ENCODE results near the gene PCOLCE2. TPM values are rescaled to one million over a fixed set of nuclear protein-coding genes. Genes with fewer than 3 reads are reported as not detected.

The PCOLCE2 gene
- total and polyA plus RNA-seq, 4 donors: 9.1 to 17.2 (median 13.3) TPM

DNA sequence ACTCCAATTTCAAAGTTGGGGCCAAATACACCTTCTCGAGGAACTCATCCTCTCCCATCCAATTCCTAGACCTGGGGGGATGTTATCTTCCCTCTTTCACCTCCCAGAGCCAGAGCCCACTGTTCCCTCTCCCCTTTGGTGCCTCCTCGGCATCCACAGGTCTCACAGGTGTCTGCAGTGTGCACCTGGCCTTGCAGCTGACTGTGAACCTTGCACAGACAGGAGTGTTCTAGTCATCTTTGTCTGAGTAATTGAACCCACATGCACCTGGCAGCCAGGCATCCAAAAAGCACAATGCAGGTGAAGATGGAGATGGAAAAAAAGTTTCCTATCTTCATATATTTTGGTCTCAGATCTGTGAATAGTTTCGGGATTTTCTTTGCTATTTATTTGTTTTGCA lies 30.8 kb downstream of the PCOLCE2 start:
- no peak for TF ChIP-seq HNF4A (conservative IDR thresholded peaks at IDR 0.05)
- 80% methylated on average over 3 of the region's 3 CpGs for WGBS
- Histone ChIP-seq H3K4me1 (ENCODE audit: control insufficient read depth in 4 of 4, insufficient read depth in 4 of 4, low read length in 3 of 4) (peaks cover 0 to 24% (median 20%) of the 10 kb centered on the region in 4 donors), H3K36me3 (ENCODE audit: control insufficient read depth in 4 of 4, insufficient read depth in 3 of 4, low read depth in 1 of 4, low read length in 3 of 4) (no peaks in the 10 kb centered on the region), H3K27ac (ENCODE audit: low read depth in 1 of 2, low read length in 2 of 2) (no peak overlapping the region), H3K9me3 (ENCODE audit: control insufficient read depth in 4 of 4, low read length in 3 of 4) (no peaks in the 10 kb centered on the region), H3K4me3 (ENCODE audit: low read depth in 1 of 3, low read length in 3 of 3) (no peak overlapping the region), H3K27me3 (ENCODE audit: control insufficient read depth in 4 of 4, insufficient read depth in 4 of 4, low read length in 3 of 4) (no peaks in the 10 kb centered on the region), H3K9ac (ENCODE audit: low read depth in 1 of 2, low read length in 2 of 2) (no peak overlapping the region)
- no peak for DNase-seq (ENCODE audit: low spot score)

DNA sequence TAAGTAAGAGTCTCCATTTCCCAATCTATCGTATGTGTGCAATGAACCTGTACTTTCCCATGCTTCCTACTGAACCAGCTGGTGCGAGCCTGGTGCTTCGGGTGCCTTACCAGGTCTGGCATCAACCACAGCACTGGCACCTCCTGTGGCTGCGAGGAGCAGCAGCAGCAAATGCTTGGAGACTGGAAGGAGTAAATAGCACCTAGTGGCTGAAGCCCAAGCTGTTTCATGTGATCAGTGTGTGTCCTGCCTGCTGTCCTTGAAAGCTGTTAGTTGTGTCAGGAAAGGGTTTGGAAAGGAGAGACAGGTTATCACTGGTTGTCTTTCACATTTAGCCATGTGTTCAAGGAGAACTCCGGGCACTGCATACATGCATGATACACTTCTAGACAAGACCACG lies 31.8 kb downstream of the PCOLCE2 start:
- no peak overlapping the region for H3K4me3 ChIP-seq (ENCODE audit: low read depth in 1 of 3, low read length in 3 of 3)
- no peak for TF ChIP-seq YY1 (IDR thresholded peaks at IDR 0.05)
- TF ChIP-seq SP1 (IDR thresholded peaks at IDR 0.05): peak; percentile 40
- peak; percentile 59 for TF ChIP-seq FOXA2 (IDR thresholded peaks at IDR 0.05)
- TF ChIP-seq NR2F2 (IDR thresholded peaks at IDR 0.05): no peak
- TF ChIP-seq, protein P1, sequence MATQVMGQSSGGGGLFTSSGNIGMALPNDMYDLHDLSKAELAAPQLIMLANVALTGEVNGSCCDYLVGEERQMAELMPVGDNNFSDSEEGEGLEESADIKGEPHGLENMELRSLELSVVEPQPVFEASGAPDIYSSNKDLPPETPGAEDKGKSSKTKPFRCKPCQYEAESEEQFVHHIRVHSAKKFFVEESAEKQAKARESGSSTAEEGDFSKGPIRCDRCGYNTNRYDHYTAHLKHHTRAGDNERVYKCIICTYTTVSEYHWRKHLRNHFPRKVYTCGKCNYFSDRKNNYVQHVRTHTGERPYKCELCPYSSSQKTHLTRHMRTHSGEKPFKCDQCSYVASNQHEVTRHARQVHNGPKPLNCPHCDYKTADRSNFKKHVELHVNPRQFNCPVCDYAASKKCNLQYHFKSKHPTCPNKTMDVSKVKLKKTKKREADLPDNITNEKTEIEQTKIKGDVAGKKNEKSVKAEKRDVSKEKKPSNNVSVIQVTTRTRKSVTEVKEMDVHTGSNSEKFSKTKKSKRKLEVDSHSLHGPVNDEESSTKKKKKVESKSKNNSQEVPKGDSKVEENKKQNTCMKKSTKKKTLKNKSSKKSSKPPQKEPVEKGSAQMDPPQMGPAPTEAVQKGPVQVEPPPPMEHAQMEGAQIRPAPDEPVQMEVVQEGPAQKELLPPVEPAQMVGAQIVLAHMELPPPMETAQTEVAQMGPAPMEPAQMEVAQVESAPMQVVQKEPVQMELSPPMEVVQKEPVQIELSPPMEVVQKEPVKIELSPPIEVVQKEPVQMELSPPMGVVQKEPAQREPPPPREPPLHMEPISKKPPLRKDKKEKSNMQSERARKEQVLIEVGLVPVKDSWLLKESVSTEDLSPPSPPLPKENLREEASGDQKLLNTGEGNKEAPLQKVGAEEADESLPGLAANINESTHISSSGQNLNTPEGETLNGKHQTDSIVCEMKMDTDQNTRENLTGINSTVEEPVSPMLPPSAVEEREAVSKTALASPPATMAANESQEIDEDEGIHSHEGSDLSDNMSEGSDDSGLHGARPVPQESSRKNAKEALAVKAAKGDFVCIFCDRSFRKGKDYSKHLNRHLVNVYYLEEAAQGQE (IDR thresholded peaks at IDR 0.05): no peak
- TF ChIP-seq FOXA1 (IDR thresholded peaks at IDR 0.05): no peak
- no peak for TF ChIP-seq EGR1 (IDR thresholded peaks at IDR 0.05; ENCODE audit: low read depth in 2 of 2)
- TF ChIP-seq, protein P2, sequence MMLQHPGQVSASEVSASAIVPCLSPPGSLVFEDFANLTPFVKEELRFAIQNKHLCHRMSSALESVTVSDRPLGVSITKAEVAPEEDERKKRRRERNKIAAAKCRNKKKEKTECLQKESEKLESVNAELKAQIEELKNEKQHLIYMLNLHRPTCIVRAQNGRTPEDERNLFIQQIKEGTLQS (IDR thresholded peaks at IDR 0.05): no peak
- no peak for TF ChIP-seq TAF1 (conservative IDR thresholded peaks at IDR 0.05)
- TF ChIP-seq GABPA (IDR thresholded peaks at IDR 0.05 in 1 of 2, conservative IDR thresholded peaks at IDR 0.05 in 1 of 2): no peak
- TF ChIP-seq, protein P3, sequence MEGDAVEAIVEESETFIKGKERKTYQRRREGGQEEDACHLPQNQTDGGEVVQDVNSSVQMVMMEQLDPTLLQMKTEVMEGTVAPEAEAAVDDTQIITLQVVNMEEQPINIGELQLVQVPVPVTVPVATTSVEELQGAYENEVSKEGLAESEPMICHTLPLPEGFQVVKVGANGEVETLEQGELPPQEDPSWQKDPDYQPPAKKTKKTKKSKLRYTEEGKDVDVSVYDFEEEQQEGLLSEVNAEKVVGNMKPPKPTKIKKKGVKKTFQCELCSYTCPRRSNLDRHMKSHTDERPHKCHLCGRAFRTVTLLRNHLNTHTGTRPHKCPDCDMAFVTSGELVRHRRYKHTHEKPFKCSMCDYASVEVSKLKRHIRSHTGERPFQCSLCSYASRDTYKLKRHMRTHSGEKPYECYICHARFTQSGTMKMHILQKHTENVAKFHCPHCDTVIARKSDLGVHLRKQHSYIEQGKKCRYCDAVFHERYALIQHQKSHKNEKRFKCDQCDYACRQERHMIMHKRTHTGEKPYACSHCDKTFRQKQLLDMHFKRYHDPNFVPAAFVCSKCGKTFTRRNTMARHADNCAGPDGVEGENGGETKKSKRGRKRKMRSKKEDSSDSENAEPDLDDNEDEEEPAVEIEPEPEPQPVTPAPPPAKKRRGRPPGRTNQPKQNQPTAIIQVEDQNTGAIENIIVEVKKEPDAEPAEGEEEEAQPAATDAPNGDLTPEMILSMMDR (IDR thresholded peaks at IDR 0.05; ENCODE audit: low read depth, low read length, missing input control): peak; percentile 48
- TF ChIP-seq, protein P4, sequence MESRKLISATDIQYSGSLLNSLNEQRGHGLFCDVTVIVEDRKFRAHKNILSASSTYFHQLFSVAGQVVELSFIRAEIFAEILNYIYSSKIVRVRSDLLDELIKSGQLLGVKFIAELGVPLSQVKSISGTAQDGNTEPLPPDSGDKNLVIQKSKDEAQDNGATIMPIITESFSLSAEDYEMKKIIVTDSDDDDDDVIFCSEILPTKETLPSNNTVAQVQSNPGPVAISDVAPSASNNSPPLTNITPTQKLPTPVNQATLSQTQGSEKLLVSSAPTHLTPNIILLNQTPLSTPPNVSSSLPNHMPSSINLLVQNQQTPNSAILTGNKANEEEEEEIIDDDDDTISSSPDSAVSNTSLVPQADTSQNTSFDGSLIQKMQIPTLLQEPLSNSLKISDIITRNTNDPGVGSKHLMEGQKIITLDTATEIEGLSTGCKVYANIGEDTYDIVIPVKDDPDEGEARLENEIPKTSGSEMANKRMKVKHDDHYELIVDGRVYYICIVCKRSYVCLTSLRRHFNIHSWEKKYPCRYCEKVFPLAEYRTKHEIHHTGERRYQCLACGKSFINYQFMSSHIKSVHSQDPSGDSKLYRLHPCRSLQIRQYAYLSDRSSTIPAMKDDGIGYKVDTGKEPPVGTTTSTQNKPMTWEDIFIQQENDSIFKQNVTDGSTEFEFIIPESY (IDR thresholded peaks at IDR 0.05): peak; percentile 23
- TF ChIP-seq RAD21 (IDR thresholded peaks at IDR 0.05): peak; percentile 39 to 79
- TF ChIP-seq RXRA (IDR thresholded peaks at IDR 0.05): peak; percentile 70 to 79
- TF ChIP-seq, protein P5, sequence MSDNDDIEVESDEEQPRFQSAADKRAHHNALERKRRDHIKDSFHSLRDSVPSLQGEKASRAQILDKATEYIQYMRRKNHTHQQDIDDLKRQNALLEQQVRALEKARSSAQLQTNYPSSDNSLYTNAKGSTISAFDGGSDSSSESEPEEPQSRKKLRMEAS (IDR thresholded peaks at IDR 0.05): peak; percentile 62
- peak; percentile 31 to 50 for TF ChIP-seq JUND (IDR thresholded peaks at IDR 0.05)
- no peak for TF ChIP-seq HNF4G (IDR thresholded peaks at IDR 0.05)
- peak; percentile 51 to 63 for TF ChIP-seq HNF4A (conservative IDR thresholded peaks at IDR 0.05)
- no peaks in the 10 kb centered on the region for H3K27me3 ChIP-seq (ENCODE audit: control insufficient read depth in 4 of 4, insufficient read depth in 4 of 4, low read length in 3 of 4)
- H3K36me3 ChIP-seq (ENCODE audit: control insufficient read depth in 4 of 4, insufficient read depth in 3 of 4, low read depth in 1 of 4, low read length in 3 of 4): no peaks in the 10 kb centered on the region
- peaks cover 0 to 27% (median 19%) of the 10 kb centered on the region in 4 donors for H3K4me1 ChIP-seq (ENCODE audit: control insufficient read depth in 4 of 4, insufficient read depth in 4 of 4, low read length in 3 of 4)
- DNase-seq (ENCODE audit: low spot score): no peak
- WGBS: 34% methylated on average over 6 of the region's 6 CpGs
- peak overlapping the region; percentile 22 to 49 for H3K27ac ChIP-seq (ENCODE audit: low read depth in 1 of 2, low read length in 2 of 2)
- no peaks in the 10 kb centered on the region for H3K9me3 ChIP-seq (ENCODE audit: control insufficient read depth in 4 of 4, low read length in 3 of 4)
- H3K9ac ChIP-seq (ENCODE audit: low read depth in 1 of 2, low read length in 2 of 2): no peak overlapping the region
